BE2C (cell line): ENCODE measurements around the gene RASGRF1.

Experiments used
- DNase-seq: peaks from one replicate; pipeline ENCODE4 v3.0.0-alpha.2; 2020
- H3K27me3 ChIP-seq: fragments of 250-450 bp; sonication (Bioruptor Pico); 2 replicates; pipeline ENCODE4 v1.5.1; 2020; ENCODE audit warnings: mild to moderate bottlenecking
- H3K36me3 ChIP-seq: fragments of 250-450 bp; sonication (Bioruptor Pico); 2 replicates; pipeline ENCODE4 v1.5.1; 2020; ENCODE audit warnings: mild to moderate bottlenecking
- H3K4me1 ChIP-seq: fragments of 250-450 bp; sonication (Bioruptor Pico); 2 replicates; pipeline ENCODE4 v1.5.1; 2020
- H3K4me3 ChIP-seq: 2 replicates; pipeline ENCODE4 v1.5.1; 2011; ENCODE audit warnings: low read depth, low read length
- H3K9me3 ChIP-seq: fragments of 250-450 bp; sonication (Bioruptor Pico); 2 replicates; pipeline ENCODE4 v1.5.1; 2020
- CTCF ChIP-seq: IDR thresholded peaks from 2 replicates; pipeline ENCODE4 v1.5.1; 2012; ENCODE audit warnings: mild to moderate bottlenecking, low read depth, low read length

Gene RASGRF1

DNA sequence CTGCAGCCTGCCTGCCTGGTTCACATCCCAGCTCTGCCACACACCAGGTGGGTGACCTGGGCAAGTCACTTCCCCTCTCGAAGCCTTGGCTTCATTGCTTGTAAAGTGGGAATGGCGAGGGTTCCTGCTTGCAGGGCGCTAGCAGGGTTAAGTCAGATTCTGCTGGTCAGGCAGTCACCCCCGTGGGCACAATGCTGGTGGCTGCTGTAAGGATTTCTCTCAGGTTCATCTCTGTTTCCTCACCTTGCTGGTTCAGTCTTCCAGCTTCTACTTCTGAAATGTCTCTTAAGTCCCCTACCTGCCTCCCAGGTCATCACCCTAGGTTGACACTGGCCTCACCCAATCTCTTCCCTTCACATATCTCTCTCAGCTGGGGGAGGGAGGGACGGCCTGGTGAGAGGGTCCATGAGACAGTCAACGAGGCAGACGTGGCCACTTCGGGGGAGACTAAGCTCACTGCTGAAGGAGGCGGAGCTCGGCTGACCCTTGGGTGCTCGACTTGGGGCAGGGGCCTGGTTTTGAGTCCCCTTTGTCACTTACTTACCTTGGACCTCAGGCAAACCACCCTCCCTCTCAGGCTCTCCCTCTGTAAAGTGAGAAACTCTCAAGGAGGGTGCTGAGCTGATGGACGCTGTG, 157.3 kb downstream of the RASGRF1 start:
- H3K4me1 ChIP-seq: peaks cover 19% of the 10 kb centered on the region
- no peak for TF ChIP-seq CTCF
- H3K4me3 ChIP-seq: no peak overlapping the region
- no peaks in the 10 kb centered on the region for H3K36me3 ChIP-seq
- no peak for DNase-seq
- H3K9me3 ChIP-seq: no peaks in the 10 kb centered on the region
- no peaks in the 10 kb centered on the region for H3K27me3 ChIP-seq

DNA sequence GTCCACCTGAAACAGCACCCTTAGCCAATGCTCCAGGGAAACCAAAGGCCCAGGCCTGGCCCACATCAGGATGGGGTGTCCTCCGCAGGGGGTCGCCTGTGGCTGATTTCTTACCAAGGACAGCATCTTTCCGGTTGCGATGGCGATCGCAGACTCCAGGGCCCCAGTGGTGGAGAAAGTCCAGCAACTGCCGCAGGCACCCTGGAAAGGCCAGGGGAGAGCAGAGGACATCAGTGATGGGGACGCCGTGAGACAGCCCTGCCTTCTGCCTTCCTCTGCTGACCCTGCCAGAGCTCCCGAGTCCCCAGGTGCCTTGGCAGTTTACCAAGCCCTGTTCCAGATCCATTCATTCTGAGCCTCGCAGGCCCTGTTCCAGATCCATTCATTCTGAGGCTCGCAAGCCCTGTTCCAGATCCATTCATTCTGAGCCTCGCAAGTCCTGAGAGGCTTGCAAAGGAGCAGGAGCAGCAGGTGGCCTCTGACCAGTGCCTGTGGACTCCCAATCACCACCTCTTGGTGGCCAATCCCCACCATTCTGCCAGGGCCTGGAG, 158.2 kb downstream of the RASGRF1 start:
- Histone ChIP-seq H3K27me3 (no peaks in the 10 kb centered on the region), H3K36me3 (0 out of 2 replicates have a peak, but pooled peaks cover 3% of the 10 kb centered on the region), H3K4me3 (no peak overlapping the region), H3K9me3 (no peaks in the 10 kb centered on the region), H3K4me1 (peaks cover 19% of the 10 kb centered on the region)
- TF ChIP-seq CTCF: no peak
- no peak for DNase-seq

- no peaks in the 10 kb centered on the region for H3K27me3 ChIP-seq
- DNase-seq: no peak
- no peak overlapping the region for H3K4me3 ChIP-seq
- H3K4me1 ChIP-seq: peaks cover 19% of the 10 kb centered on the region
- H3K36me3 ChIP-seq: 0 out of 2 replicates have a peak, but pooled peaks cover 4% of the 10 kb centered on the region
- H3K9me3 ChIP-seq: no peaks in the 10 kb centered on the region
- TF ChIP-seq CTCF: no peak
These were observed 158.9 kb downstream of the RASGRF1 start for GRCh38 chr15:78931439-78932257.

DNA sequence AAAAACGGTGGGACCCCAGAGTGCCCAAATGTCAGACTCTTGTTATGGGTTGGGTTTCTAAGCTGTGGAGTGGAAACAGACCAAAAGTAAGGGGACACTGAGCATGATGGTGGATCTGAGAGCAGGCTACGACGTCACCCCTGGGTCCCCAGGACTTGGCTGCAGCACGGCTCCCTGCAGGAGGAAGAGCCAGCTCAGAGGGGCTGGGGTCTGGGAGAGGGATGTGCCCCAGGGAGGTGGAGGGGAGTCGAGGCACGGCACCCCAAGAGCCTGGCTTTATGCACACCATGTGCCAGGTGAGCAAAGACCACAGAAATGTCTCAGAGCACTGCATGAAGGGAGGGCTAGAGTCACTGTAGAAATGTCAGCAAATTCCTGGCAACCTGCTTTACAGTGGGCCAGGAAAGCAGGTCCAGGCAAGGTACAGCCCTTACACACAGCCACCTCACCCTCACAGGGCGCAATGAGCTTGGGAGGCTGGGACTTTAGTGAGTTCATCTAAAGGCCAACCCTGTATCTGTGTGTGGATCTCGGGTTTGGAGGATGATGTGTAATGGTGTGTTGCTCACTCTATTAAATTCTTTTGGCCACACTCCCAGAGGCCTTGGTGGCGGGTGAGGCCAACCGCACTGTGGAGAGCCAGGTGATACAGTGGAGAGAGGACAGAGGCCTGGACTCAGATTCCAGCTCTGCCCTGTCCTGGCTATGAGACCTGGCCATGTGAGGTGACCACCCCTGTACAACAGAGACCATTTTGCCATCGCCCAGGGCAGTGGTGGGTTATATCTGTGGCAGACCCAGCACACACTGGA, 159.8 kb downstream of the RASGRF1 start:
- Histone ChIP-seq H3K4me3 (no peak overlapping the region), H3K9me3 (no peaks in the 10 kb centered on the region), H3K36me3 (0 out of 2 replicates have a peak, but pooled peaks cover 4% of the 10 kb centered on the region), H3K4me1 (peaks cover 19% of the 10 kb centered on the region), H3K27me3 (no peaks in the 10 kb centered on the region)
- no peak for TF ChIP-seq CTCF
- DNase-seq: peak; percentile 61

DNA sequence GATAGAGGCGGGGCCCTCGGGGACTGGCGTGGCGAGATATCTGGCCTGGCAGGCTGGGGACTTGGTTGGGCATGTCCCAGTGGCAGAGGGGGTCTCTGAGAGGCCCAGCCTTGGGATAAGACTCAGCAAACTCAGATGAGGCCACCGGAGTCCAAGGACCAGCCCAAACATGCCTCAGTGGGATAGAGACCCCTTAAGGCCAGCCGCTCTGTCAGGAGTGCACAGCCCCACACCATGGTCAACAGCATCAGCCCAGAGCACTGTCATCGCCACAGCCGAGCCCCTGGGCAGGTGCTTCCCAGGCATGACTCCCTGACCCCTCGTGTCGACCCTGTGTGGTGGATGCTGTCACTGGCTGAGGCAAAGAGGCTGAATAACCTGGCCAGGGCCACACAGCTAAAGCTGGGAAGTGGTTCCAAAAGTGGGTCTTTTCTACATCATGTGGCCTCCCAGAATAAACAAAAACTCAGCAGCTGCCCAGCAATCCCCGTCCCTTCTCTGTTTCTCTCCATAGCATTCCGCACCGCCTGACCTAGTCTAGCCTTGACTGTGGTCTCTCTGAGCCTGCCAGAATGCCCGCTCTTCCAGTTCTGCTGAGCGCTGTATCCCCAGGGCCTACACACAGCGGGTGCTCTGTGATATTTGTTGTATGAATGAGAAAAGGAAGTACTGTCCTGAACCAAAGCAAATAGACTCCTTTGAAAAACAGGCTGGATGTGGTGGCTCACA, 160.9 kb downstream of the RASGRF1 start:
- no peaks in the 10 kb centered on the region for H3K27me3 ChIP-seq
- no peak for TF ChIP-seq CTCF
- peaks cover 11% of the 10 kb centered on the region; the same call in 1 of the 2 replicates for H3K36me3 ChIP-seq
- H3K9me3 ChIP-seq: no peaks in the 10 kb centered on the region
- H3K4me1 ChIP-seq: peaks cover 19% of the 10 kb centered on the region
- no peak overlapping the region for H3K4me3 ChIP-seq
- no peak for DNase-seq
